Stimulated activated CD4-positive, alpha-beta T cell treated with anti-CD3 and anti-CD28 coated beads, Interleukin-12 subunit alpha, Interleukin-12 subunit beta, amount 100 ng/mL, for 24 hours (primary cell): Measurements from ENCODE around the gene MAML2.

Experiments used
- DNase-seq, 2 experiments: peaks; one replicate each; pipeline ENCODE4 v3.0.0-alpha.2; 2020; ENCODE audit warnings: low read depth in 2 of 2

MAML2 gene

DNA sequence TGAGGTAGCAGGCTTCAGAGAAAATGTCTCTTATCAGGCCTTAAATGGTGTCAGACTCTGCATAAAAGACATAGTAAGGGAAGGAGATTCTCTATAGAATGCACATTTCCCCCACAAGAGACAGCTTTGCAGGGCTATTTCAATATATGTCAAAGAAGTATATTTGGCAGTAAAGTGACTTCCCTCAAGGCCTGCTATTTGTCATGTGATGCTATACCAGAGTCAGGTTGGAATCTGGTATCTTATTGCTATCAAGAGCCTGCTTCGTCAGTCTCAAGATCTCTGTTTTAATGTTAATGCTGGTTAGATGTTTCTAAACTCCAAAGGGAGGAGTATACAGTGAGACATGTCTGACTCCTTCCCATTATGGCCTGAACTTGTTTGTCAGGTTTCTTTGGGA lies 378.7 kb downstream of the MAML2 start:
- DNase-seq = no peak

DNA sequence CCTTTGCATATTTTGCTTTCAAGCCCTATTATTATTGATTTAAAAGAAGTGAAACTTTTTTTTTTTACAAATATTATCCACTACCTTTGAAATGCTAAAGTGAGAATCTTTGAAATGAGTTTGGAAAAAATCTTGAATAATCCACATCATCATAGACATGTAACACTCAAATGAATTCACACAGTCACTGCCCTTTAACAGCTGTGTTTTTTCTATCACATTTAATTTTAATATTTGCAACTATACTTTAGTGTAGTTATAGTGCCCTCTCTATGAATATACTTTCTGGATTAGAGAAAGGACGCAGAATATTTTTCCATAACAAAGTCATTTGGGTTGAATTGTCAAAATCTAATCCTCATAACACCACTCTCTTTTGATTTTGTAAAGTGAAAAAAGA lies 381.2 kb downstream of the MAML2 start:
- DNase-seq = no peak

DNA sequence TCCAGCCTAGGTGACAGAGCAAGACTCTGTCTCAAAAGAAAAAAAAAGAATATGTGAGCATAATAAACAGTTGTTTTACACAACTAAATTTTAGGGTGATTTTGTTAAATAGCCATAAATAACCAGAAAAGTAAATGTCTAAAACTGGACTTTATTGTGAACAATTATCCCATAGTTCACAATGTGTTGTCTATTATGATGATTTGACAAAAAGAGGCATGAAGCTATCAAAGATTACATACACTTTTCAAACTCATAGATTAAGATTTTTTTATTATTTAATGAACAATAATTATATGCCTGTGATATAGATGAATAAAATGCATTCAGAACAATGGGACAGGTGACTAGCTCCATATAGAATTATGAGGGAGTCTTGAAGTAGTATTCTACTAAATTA lies 392.1 kb downstream of the MAML2 start:
- no peak for DNase-seq

DNA sequence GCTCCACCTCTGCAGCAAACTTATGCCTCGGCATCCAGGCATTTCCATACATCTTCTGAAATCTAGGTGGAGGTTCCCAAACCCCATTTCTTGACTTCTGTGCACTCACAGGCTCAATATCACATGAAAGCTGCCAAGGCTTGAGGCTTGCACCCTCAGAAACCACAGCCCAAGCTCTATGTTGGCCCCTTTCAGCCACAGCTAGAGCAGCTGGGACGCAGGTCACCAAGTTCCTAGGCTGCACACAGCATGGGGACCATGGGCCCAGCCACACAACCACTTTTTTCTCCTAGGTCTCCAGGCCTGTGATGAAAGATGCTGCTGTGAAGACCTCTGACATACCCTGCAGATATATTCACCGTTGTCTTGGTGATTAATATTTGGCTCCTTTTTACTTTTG lies 394.4 kb downstream of the MAML2 start:
- no peak for DNase-seq

DNA sequence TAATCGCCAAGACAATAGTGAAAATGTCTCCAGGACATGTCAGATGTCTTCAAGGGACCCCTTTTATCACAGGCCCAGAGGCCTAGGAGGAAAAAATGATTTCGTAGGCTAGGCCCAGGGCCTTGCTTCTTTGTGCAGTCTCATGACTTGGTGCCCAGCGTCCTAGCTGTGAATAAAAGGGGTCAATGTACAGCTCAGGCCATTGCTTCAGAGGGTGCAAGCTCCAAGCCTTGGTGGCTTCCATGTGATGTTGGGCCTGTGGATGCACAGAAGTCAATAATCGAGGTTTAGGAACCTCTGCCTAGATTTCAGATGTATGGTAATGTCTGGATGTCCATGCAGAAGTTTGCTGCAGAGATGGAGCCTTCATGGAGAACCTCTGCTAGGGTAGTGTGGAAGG lies 398.4 kb downstream of the MAML2 start:
- DNase-seq = no peak

DNA sequence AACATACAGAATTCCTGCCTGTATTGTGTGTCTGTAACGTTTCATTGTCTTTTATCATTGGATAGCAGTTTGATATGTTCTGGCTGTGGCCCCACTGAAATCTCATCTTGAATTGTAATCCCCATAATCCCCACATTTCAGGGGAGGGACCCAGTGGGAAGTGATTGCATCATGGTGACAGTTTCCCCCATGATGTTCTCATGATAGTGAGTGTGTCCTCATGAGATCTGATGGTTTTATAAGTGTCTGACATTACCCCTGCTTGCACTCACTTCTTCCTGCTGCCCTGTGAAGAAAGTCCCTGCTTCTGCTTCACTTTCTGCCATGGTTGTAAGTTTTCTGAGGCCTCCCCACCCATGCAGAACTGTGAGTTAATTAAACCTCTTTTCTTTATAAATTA lies 399.4 kb downstream of the MAML2 start:
- DNase-seq = no peak

DNA sequence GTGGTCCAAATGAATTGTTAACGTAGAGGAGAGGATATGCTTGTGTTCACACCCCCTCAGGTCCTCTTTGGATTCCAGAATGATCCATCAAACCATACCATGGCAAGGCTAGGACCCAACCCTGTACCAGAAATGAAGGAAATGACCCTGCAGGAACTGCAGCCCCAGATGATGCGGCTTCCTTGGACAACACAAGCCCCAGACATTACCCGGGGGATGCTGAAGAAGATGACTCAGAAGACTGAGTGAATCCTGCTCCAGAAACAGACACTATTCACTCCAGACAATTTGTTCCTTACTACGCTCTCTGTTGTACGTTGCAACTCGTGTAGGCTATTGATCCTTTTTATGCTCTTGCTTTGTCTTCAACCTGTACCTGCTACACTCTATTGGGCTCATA lies 403.9 kb downstream of the MAML2 start:
- no peak for DNase-seq

DNA sequence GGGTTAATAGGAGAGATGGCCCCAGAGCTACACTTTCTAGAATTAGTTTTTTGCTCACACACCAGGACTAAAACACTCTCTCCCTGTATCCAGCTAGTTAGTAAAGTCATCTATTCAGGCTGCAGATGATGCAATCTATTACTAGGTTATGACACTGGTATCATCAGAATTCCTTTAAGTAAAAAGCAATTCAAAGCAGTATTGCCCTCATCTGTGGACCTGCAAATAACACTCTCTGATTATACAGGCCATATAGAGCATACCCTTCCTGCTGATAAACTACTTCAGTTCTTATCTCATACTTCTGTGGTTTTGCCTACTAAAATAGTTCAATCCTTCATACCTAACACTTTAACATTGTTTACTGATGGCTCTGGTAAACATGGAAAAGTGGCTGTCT lies 405.6 kb downstream of the MAML2 start:
- no peak for DNase-seq

DNA sequence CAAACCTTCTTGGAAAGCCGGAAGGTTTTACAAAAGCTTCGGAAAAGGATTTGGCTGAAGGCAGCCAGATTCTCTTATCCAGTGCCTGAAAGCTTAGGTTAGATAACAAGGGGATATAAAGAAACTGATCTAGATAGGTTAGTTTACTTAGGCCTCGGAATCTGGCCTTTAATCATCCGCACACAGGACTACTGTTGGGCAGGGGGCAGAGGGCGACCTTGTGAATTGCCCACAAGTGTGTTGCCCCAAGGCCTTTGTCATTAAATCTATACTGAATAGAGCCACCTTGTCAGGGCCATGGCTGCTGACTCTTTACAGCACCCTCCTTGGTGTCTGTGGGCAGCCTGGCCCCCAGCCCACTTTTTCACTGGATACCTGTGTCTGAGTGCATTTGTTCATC lies 409.4 kb downstream of the MAML2 start:
- DNase-seq = no peak

DNA sequence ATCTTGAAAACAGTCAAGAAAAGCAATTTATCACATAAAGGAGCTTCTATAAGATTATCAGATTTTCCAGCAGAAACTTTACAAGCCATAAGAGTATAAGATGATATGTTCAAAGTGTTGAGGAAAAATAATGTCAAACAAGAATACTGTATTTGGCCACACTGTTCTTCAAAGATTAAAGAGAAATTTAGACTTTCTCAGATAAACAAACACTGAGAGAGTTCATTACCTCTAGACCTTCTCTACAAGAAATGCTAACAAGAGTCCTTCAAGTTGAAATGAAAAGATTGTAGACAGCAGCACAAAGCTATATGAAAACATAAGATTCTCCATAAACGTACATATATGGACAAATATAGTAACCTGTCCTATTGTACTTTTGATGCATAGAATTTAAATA lies 411.1 kb downstream of the MAML2 start:
- no peak for DNase-seq

DNA sequence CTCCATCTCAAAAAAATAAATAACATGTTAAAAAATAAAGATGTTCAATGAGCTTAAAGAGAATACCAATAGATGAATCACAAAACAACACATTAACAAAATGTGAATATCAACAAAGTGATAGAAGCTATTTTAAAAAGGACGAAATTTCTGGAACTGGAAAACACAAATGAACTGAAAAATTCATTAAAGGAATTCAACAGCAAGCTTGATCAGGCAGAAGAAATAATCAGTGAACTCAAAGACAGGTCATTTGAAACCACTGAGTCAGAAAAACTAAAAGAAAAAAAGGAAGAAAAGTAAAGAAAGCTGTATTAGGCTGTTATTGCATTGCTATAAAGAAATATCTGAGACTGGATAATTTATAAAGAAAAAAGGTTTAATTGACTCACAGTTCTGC lies 412.0 kb downstream of the MAML2 start:
- no peak for DNase-seq

DNA sequence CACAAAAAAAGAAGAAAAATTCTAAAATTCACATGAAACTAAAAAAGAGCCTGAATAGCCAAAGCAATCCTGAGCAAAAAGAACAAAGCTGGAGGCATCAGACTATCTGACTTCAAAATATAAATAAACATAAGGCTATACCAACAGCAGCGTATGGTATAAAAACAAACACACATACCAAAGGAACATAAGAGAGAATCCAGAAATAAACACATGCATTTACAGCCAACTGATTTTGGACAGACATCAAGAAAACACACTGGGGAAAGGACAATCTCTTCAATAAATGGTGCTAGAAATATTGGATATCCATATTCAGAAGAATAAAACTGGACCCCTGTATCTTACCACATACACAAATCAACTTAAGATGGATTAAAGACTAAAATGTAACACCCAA lies 416.3 kb downstream of the MAML2 start:
- no peak for DNase-seq
